ENCODE results near the gene PCDH9.

DNA sequence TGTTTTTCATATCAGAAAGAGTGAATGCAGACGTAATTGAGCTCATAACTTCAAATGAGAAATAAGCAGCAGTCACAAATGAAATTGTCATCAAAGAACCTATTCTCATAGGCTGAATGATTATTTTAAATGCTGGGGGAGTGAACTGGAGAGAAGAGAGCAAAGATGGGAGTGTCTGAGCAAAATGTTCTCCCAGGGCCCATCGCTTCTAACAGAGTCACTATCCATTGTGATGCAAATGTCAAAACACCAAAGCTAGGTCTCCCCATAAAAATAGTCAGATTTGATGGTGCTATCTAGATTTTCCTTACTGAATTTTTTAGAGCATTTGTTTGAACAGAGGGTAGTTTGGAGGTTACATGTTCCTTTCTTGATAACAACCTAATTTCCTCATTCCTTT lies 278.7 kb downstream of the PCDH9 start:
- no peak for TF ChIP-seq POLR2AphosphoS5 (IDR thresholded peaks at IDR 0.05)
- no peak for TF ChIP-seq POLR2A (IDR thresholded peaks at IDR 0.05)
- TF ChIP-seq, protein P1, sequence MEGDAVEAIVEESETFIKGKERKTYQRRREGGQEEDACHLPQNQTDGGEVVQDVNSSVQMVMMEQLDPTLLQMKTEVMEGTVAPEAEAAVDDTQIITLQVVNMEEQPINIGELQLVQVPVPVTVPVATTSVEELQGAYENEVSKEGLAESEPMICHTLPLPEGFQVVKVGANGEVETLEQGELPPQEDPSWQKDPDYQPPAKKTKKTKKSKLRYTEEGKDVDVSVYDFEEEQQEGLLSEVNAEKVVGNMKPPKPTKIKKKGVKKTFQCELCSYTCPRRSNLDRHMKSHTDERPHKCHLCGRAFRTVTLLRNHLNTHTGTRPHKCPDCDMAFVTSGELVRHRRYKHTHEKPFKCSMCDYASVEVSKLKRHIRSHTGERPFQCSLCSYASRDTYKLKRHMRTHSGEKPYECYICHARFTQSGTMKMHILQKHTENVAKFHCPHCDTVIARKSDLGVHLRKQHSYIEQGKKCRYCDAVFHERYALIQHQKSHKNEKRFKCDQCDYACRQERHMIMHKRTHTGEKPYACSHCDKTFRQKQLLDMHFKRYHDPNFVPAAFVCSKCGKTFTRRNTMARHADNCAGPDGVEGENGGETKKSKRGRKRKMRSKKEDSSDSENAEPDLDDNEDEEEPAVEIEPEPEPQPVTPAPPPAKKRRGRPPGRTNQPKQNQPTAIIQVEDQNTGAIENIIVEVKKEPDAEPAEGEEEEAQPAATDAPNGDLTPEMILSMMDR (IDR thresholded peaks at IDR 0.05), result no peak
- TF ChIP-seq EP300 (IDR thresholded peaks at IDR 0.05), result no peak

All from upper lobe of left lung (tissue), 4 donors.